Dedifferentiated amniotic fluid mesenchymal stem cell (primary cell): ENCODE measurements around the gene TRIM16.
"Not testable (repeated sequence)": the region's sequence is repeated elsewhere in the genome, so short reads cannot be mapped to it uniquely, and the experiment has no call there.

ENCODE experiments used
- DNase-seq: peaks from one replicate; pipeline ENCODE4 v3.0.0-alpha.2; 2016; ENCODE audit errors: extremely low spot score

TRIM16 gene

GRCh38 chr17:15615850-15616249, 68.3 kb downstream of the TRIM16 start:
- DNase-seq = not testable (repeated sequence)

GRCh38 chr17:15613111-15613510, 71.0 kb downstream of the TRIM16 start:
- DNase-seq = not testable (repeated sequence)

- DNase-seq = not testable (repeated sequence)
Measured at GRCh38 chr17:15592960-15593359, 91.2 kb downstream of the TRIM16 start.

GRCh38 chr17:15591986-15592385, 92.1 kb downstream of the TRIM16 start:
- not testable (repeated sequence) for DNase-seq

GRCh38 chr17:15590844-15591243, 93.3 kb downstream of the TRIM16 start:
- not testable (repeated sequence) for DNase-seq

- not testable (repeated sequence) for DNase-seq
Measured at GRCh38 chr17:15589544-15590536, 94.3 kb downstream of the TRIM16 start.

- DNase-seq = not testable (repeated sequence)
Measured at GRCh38 chr17:15588017-15588416, 96.1 kb downstream of the TRIM16 start.

GRCh38 chr17:15583313-15583712, 100.8 kb downstream of the TRIM16 start:
- not testable (repeated sequence) for DNase-seq

- DNase-seq = not testable (repeated sequence)
Measured at GRCh38 chr17:15581462-15581861, 102.6 kb downstream of the TRIM16 start.
